ENCODE measurements around the gene TSC22D1.

Gene TSC22D1

DNA sequence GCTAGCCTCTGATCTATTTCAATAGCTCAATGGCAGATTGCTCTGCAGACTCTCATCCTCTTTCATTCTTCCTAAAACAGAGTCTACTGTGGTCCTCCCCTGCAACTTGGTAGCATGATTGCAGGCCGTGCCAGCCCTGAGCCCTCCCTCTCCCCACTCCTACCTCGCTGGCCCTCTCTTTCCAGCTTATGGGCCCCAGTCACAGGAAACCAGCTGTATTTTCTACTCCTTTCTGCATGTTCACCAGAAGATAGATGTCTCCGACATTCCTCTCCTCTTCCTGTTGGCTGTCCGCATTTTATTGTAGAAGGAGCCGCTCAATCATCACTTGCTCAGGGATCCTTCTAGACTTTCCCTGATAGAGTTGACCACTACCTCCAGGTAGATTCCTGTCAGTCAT, 152.3 kb downstream of the TSC22D1 start:
- no peaks in the 10 kb centered on the region for H3K4me1 Mint-ChIP-seq (ENCODE audit: low read depth)
- peaks cover 5% of the 10 kb centered on the region for H3K36me3 Mint-ChIP-seq
- H3K27ac Mint-ChIP-seq, result no peak overlapping the region
- H3K9me3 Mint-ChIP-seq (ENCODE audit: low read depth), result no peaks in the 10 kb centered on the region
- no peak overlapping the region for H3K4me3 Mint-ChIP-seq
- peaks cover 12% of the 10 kb centered on the region for H3K27me3 Mint-ChIP-seq

DNA sequence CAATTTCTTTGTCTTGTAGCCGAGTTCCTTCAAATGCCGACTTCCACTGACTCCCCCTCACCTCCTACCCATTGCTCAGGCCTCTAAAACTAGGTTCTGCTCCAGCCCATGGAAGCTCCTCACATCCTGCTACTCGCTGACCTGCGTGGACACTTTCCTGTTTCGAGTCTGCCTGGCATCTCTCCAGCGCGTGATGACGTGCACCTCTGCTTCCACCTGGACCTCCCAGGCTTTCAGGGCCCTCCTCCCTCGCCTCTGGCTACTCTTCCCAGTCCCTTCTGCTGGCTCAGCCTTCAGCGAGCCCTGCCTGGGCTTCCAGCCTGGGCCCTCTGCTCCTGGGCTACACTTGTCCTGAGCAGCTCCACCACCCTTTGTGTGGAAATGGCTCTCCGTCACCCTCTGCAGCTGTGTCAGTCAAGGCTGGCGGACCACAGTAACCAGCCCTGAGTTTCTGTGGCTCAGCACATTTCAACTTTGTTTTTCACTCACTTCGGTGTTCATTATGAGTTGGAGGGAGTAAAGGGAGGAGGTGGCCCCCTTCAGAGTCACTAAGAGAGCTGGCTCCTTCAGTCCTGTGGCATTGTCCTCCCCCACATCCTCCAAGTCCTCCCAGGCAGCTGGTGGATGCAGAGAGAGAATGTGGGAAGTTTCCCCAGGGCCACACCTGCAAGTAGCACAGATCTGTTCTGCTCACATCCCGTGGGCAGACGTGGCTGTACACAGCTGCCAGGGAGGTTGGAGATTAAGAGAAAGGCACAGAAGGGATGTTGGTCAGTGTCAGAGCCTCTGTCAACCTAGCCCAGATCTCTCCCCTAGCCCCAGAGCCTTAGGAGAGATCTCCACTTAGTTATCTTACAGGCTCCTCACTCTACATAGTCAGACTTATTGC, 153.1 kb downstream of the TSC22D1 start:
- Mint-ChIP-seq H3K27me3 (peaks cover 12% of the 10 kb centered on the region), H3K27ac (no peak overlapping the region), H3K9me3 (ENCODE audit: low read depth) (no peaks in the 10 kb centered on the region), H3K4me3 (no peak overlapping the region), H3K36me3 (peaks cover 5% of the 10 kb centered on the region), H3K4me1 (ENCODE audit: low read depth) (no peaks in the 10 kb centered on the region)

DNA sequence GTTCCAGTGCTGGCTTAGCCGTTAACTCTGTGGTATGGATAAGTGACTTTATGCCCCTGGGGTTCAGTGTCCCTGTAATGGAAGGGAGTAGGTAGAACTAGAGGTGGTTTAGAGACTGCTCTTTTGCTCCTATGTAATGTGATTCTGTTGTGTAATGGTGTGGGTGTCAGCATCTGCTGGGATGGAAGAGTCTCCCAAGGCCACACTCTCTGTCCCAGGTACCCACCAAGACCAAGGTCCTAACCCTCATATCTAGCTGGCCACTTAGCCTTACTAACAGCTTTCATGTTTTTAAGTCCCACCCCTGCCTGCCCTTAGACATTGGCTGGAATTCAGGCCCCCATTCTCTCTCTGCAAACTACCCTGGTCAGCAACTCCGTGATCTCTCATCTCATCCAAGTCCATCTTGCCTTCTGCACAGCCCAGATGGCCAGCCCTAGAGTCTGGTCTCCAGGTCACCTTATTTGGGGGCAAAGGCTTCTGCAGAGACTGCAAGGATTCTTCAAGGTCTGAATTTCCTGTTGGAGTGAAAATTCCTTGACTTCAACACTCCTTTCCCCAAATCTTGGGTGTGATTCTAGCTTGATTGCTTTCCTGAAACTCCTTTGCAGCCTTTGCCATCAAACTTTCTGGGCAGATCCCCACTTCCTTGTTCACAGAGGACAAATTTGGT, 154.1 kb downstream of the TSC22D1 start:
- no peak overlapping the region for H3K4me3 Mint-ChIP-seq
- peaks cover 12% of the 10 kb centered on the region for H3K27me3 Mint-ChIP-seq
- H3K27ac Mint-ChIP-seq, result no peak overlapping the region
- H3K9me3 Mint-ChIP-seq (ENCODE audit: low read depth), result no peaks in the 10 kb centered on the region
- no peaks in the 10 kb centered on the region for H3K4me1 Mint-ChIP-seq (ENCODE audit: low read depth)
- peaks cover 3% of the 10 kb centered on the region for H3K36me3 Mint-ChIP-seq

DNA sequence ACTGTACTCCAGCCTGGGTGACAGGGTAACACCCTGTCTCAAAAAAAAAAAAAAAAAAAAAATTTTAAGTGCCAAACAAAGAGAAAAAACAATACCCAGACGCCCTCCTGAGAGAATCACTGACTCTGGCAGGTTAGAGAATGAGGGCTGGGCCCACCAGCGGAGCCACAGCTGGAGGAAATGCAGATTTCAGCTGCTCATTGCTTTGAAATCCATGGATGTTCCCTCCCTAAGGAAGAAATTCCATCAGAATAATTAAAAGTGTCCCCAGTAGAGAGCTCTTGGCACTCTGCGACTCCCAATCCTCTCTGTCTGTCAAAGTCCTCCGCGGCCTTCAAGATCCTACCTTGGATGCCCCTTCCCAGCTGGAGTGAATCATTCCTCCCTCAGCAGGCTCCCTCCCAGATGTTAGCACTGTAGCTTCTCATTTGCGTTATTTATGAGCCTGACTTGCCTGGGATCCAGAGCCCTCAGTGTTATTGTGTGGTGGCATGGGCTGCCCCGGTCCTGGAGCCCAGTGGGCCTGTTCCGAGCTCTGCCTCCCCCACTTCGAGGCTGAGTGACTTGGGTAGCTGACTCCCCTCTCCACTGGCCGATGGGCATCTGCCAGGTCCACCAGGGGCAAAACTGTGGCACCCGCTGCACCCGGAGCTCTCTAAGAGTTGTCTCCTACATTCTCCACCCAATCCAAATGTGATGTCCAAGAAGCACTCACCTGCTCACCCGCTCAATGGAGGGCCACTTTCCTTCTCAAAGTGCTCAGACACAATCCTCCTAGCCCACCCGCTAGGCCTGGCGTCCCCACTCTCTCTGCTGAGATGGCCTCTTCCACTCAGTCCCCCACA, 155.5 kb downstream of the TSC22D1 start:
- Mint-ChIP-seq H3K9me3 (ENCODE audit: low read depth) (no peaks in the 10 kb centered on the region), H3K4me3 (no peak overlapping the region), H3K27ac (no peak overlapping the region), H3K36me3 (peaks cover 3% of the 10 kb centered on the region), H3K27me3 (peaks cover 12% of the 10 kb centered on the region), H3K4me1 (ENCODE audit: low read depth) (no peaks in the 10 kb centered on the region)

DNA sequence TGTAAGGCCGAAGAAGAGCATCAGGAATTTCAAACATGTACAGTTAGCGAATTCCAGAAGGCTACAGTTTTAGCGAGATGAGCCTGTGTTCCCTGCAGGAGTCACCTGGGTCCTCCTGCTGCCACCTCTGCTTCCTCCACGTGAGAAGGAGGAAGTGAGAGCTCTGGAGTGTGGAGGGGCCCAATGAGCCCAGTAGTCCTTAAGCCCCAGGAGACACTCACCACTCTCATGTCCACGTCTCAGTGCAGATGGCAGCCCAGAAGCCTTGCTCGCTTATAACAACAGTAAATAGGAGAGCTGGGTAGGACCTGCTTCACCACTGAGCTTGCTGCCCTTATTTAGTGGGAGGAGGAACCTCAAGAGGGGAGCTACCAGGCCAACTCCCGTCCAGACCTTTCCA, 158.3 kb downstream of the TSC22D1 start:
- no peak overlapping the region for H3K27ac Mint-ChIP-seq
- no peaks in the 10 kb centered on the region for H3K4me1 Mint-ChIP-seq (ENCODE audit: low read depth)
- H3K9me3 Mint-ChIP-seq (ENCODE audit: low read depth), result no peaks in the 10 kb centered on the region
- peaks cover 3% of the 10 kb centered on the region for H3K27me3 Mint-ChIP-seq
- peaks cover 3% of the 10 kb centered on the region for H3K36me3 Mint-ChIP-seq
- H3K4me3 Mint-ChIP-seq, result no peak overlapping the region

DNA sequence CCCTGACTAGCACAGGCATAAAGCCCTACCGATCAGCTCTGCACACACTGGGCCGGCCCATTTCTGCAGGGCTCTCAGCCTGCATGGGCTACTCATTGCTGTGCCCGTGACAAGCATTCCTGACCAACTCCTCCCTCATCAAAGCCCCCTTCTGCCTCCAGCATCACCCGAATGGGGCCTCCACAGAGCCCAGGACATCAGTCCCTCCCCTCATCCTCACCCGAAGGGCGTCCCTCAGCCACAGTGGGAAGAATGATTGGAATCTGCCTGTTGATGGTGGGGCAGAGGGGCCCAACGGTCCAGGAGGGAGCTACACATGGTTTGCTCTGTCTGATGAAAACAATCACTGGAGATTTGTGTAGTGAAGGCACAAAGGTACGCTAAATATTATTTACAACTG, 158.7 kb downstream of the TSC22D1 start:
- no peaks in the 10 kb centered on the region for H3K9me3 Mint-ChIP-seq (ENCODE audit: low read depth)
- no peak overlapping the region for H3K4me3 Mint-ChIP-seq
- H3K27me3 Mint-ChIP-seq, result peaks cover 3% of the 10 kb centered on the region
- H3K27ac Mint-ChIP-seq, result no peak overlapping the region
- peaks cover 3% of the 10 kb centered on the region for H3K36me3 Mint-ChIP-seq
- H3K4me1 Mint-ChIP-seq (ENCODE audit: low read depth), result no peaks in the 10 kb centered on the region

DNA sequence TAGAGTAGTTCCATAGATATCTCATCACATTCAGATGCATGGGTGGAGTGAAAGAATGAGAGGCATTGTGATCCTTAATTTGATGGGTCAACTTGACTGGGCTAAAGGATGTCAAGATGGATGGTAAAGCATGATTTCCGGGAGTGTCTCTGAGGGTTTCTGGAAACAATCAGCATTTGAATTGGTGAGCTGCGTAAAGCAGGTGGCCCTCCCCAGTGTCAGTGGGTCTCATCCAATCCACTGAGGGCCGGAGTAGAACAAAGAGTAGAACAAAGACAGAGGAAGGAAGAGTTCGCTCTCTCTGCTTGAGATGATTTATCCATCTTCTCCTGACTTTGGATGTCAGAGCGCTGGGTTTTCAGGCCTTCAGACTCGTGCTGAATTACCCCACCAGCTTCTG, 159.4 kb downstream of the TSC22D1 start:
- Mint-ChIP-seq H3K4me3 (no peak overlapping the region), H3K9me3 (ENCODE audit: low read depth) (no peaks in the 10 kb centered on the region), H3K27ac (no peak overlapping the region), H3K27me3 (peaks cover 2% of the 10 kb centered on the region), H3K36me3 (peaks cover 2% of the 10 kb centered on the region), H3K4me1 (ENCODE audit: low read depth) (peaks cover 3% of the 10 kb centered on the region)

DNA sequence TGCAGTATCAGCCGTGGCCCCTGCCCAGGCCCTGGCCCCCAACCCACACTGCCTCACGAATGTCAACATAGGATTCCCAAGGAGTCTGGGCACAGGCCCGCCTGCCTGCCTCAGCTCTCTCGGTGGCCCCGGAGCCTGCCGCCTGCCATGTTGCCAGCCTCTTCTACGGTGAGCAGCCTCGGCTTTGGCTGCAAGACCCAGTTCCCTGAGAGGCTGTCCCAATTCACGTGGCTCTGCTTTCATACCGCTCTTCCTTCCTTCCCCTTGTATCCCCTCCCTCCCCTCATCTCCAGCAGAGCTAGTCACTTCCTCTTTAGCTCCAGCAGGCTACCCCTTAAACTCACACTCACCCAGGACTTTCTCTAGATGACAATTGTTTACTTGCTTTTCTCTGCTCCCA, 159.8 kb downstream of the TSC22D1 start:
- Mint-ChIP-seq H3K27me3 (no peaks in the 10 kb centered on the region), H3K9me3 (ENCODE audit: low read depth) (no peaks in the 10 kb centered on the region), H3K36me3 (no peaks in the 10 kb centered on the region), H3K27ac (no peak overlapping the region), H3K4me3 (no peak overlapping the region), H3K4me1 (ENCODE audit: low read depth) (peaks cover 3% of the 10 kb centered on the region)

DNA sequence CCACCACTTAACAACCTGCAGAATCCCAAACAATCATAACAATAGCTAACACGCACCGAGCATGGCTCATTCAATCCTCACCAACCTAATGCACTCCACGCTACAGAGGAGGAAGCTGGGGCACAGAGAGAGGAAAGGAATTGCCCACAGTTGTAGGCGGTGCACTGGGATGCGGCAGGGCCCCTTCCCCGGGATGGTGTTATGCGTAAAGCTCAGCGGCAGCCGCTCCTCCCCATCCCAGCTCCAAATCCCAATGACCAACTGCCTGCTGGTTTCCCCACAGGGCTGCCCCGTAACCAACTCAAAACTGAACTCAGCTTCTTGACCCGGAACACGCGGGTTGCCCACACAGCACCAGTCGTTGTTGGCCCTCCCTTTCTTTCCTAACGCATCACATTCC, 160.3 kb downstream of the TSC22D1 start:
- Mint-ChIP-seq H3K27ac (no peak overlapping the region), H3K9me3 (ENCODE audit: low read depth) (no peaks in the 10 kb centered on the region), H3K4me3 (no peak overlapping the region), H3K36me3 (no peaks in the 10 kb centered on the region), H3K4me1 (ENCODE audit: low read depth) (peaks cover 3% of the 10 kb centered on the region), H3K27me3 (no peaks in the 10 kb centered on the region)

DNA sequence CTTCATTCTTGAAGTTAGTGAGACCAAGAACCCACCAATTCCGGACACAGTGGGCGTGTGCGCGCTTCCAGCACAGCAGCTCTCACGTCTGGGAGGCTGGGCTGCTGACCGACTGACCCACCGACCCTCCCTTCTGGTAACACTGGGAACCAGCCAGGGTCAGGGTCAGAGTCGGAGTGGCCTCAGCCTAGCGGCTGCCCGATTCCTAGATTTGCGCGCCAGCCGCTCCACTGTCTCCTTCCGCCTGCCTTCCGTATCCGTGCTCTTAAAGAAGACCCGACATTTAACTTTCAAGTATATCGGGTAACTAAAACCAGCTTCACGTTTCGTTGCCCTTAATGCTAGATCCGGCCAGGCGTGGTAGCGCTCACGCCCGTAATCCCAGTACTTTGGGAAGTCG, 161.4 kb downstream of the TSC22D1 start:
- no peaks in the 10 kb centered on the region for H3K36me3 Mint-ChIP-seq
- H3K27ac Mint-ChIP-seq, result no peak overlapping the region
- H3K4me1 Mint-ChIP-seq (ENCODE audit: low read depth), result peaks cover 3% of the 10 kb centered on the region
- H3K4me3 Mint-ChIP-seq, result no peak overlapping the region
- no peaks in the 10 kb centered on the region for H3K9me3 Mint-ChIP-seq (ENCODE audit: low read depth)
- no peaks in the 10 kb centered on the region for H3K27me3 Mint-ChIP-seq

DNA sequence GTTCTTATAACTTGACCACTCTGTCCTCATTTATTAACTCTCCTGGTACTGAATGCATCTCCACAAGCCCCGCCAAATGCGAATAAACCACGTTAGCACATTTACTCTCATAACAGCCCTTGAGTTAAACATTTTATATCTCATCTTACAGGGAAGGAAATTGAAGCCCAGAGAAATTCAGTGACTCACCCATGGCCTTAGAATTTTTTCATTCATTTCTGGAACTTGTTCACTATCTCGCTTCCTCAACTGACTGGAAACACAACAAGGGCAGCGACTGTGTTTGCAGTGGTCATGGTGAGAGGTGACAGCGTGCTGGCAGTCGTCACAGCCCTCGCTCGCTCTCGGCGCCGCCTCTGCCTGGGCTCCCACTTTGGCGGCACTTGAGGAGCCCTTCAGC, 163.0 kb downstream of the TSC22D1 start:
- Mint-ChIP-seq H3K27me3 (no peaks in the 10 kb centered on the region), H3K4me3 (no peak overlapping the region), H3K9me3 (ENCODE audit: low read depth) (no peaks in the 10 kb centered on the region), H3K27ac (no peak overlapping the region), H3K4me1 (ENCODE audit: low read depth) (peaks cover 3% of the 10 kb centered on the region), H3K36me3 (no peaks in the 10 kb centered on the region)

DNA sequence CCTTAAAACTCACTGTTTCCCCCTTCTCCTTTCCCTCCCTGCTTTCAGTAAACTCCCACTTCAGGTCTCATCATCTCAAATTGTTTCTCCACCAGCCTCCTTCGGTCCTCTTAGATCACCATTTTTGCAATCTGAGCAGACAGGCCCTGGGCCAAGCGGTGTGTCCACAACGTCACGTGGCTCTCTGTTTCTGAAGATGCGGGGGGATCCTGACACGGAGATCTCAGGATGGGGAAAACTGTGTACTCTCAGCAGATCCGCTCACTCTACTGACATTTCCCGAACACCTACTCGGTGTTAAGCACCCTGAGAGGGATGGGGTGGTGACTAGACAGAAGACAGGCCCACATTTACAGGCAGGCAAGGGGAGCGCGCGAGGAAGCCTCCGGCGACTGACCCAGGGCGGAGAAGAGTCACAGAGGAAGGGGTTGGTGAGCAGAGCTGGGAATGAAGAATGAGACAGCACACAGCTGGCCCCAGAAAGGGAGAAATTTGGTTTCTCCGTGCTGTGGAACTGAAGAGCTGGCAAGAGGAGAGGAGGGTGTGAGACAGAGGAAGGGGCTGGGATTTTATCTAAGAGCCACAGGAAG, 163.7 kb downstream of the TSC22D1 start:
- H3K36me3 Mint-ChIP-seq, result no peaks in the 10 kb centered on the region
- H3K4me3 Mint-ChIP-seq, result no peak overlapping the region
- H3K9me3 Mint-ChIP-seq (ENCODE audit: low read depth), result no peaks in the 10 kb centered on the region
- H3K4me1 Mint-ChIP-seq (ENCODE audit: low read depth), result peaks cover 3% of the 10 kb centered on the region
- H3K27me3 Mint-ChIP-seq, result no peaks in the 10 kb centered on the region
- no peak overlapping the region for H3K27ac Mint-ChIP-seq

DNA sequence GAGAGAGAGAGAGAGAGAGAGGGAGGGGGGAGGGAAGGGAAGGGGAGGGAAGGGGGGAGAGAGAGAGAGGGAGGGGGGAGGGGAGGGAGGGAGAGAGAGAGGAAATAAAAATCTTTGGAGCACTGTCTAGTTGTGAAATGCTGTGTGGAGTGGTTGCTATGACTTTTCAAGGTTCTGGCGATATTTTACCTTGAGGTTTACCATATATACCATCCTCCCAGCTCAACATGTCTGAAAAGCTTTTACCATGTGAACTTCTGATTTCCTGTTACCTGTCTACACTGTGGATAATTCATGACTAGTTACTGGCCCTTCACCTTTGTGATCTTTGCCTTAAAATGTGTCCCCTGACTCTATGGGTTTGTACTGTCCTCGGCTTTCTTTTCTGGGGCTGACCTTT, 164.3 kb downstream of the TSC22D1 start:
- H3K9me3 Mint-ChIP-seq (ENCODE audit: low read depth), result no peaks in the 10 kb centered on the region
- H3K4me3 Mint-ChIP-seq, result no peak overlapping the region
- H3K27me3 Mint-ChIP-seq, result no peaks in the 10 kb centered on the region
- H3K36me3 Mint-ChIP-seq, result no peaks in the 10 kb centered on the region
- H3K27ac Mint-ChIP-seq, result no peak overlapping the region
- peaks cover 3% of the 10 kb centered on the region for H3K4me1 Mint-ChIP-seq (ENCODE audit: low read depth)

DNA sequence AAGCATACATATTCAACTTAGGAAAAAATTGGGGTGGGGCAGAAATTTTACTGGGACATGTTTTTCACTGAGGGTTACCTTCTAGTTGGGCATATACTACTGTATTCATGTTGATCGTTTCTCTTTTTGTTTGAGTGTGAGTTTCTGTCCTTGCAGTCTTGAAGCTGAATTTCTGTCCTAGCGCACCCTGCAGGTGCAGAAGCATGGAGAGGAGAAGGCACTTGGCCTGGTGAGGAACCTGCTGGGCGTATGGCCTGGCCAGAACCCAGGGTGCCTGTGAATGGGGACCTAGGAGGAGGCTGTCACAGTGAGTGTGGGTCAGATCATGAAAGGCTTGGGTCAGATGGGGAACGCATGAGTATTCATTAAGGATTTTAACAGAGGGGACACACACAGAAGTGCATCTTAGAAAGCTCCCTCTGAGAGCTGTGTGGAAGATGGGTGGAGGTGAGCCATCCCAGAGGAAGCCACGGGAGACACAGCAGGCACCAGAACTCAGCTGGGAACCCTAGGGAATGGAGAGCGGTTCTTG, 165.7 kb downstream of the TSC22D1 start:
- peaks cover 3% of the 10 kb centered on the region for H3K4me1 Mint-ChIP-seq (ENCODE audit: low read depth)
- no peaks in the 10 kb centered on the region for H3K36me3 Mint-ChIP-seq
- no peaks in the 10 kb centered on the region for H3K27me3 Mint-ChIP-seq
- H3K27ac Mint-ChIP-seq, result no peak overlapping the region
- no peak overlapping the region for H3K4me3 Mint-ChIP-seq
- H3K9me3 Mint-ChIP-seq (ENCODE audit: low read depth), result no peaks in the 10 kb centered on the region

Measured in activated naive CD8-positive, alpha-beta T cell (primary cell).